OCI-LY3 (cell line): ENCODE data around the gene CASP9.

Experiments
- H2AFZ ChIP-seq: fragments of 200-600, 300-600 bp; shearing (Covaris generic); 2 replicates; pipeline ENCODE4 v1.6.0; 2014; ENCODE audit warnings: antibody characterized with exemption, low read depth, low read length
- H3K27ac ChIP-seq: fragments of 200-600, 300-600 bp; sonication (generic); 2 replicates; pipeline ENCODE4 v1.5.1; 2014; ENCODE audit warnings: mild to moderate bottlenecking, low read length, moderate library complexity, mixed read lengths
- H3K27me3 ChIP-seq: fragments of 200-600, 300-600 bp; sonication (generic); 2 replicates; pipeline ENCODE4 v1.6.1; 2014; ENCODE audit warnings: low read depth, low read length, mixed read lengths
- H3K36me3 ChIP-seq: fragments of 200-600, 300-600 bp; sonication (generic); replicated peaks from 2 replicates; pipeline ENCODE3; 2014; ENCODE audit warnings: low read depth, low read length, mixed read lengths
- H3K4me1 ChIP-seq: fragments of 300-600, 200-600 bp; sonication (generic); 2 replicates; pipeline ENCODE4 v1.6.1; 2014; ENCODE audit warnings: low read length, mixed read lengths
- H3K4me2 ChIP-seq: fragments of 200-600, 300-600 bp; sonication (generic); 2 replicates; pipeline ENCODE4 v1.6.1; 2014; ENCODE audit warnings: low read length, mixed read lengths
- H3K4me3 ChIP-seq: fragments of 300-600, 200-600 bp; sonication (generic); 2 replicates; pipeline ENCODE4 v1.5.1; 2014; ENCODE audit warnings: antibody characterized with exemption, mild to moderate bottlenecking, low read length, moderate library complexity
- H3K79me2 ChIP-seq: fragments of 300-600, 200-600 bp; shearing (Covaris generic); 2 replicates; pipeline ENCODE4 v1.6.1; 2014; ENCODE audit warnings: mild to moderate bottlenecking, low read length, mixed read lengths
- H3K9ac ChIP-seq: fragments of 300-600, 200-600 bp; shearing (Covaris generic); 2 replicates; pipeline ENCODE4 v1.6.0; 2014; ENCODE audit warnings: mild to moderate bottlenecking, low read length, moderate library complexity
- H3K9me3 ChIP-seq: fragments of 200-600, 300-600 bp; shearing (Covaris generic); 2 replicates; pipeline ENCODE4 v1.6.1; 2014; ENCODE audit warnings: low read length, mixed read lengths; ENCODE audit not compliant: insufficient read depth
- H4K20me1 ChIP-seq: fragments of 200-600, 300-600 bp; sonication (generic); 2 replicates; pipeline ENCODE4 v1.6.1; 2016; ENCODE audit warnings: low read length, mixed read lengths; ENCODE audit not compliant: insufficient read depth
- EZH2phosphoT487 ChIP-seq: fragments of 200-600 bp; shearing (Covaris generic); IDR thresholded peaks from 2 replicates; pipeline ENCODE4 v1.6.1; 2018; ENCODE audit warnings: antibody characterized with exemption, mixed run types, low read depth
- TF ChIP-seq, protein P1 (sequence below): fragments of 200-600, 300-600 bp; sonication (generic); IDR thresholded peaks from 2 replicates; pipeline ENCODE4 v1.5.1; 2014; ENCODE audit warnings: antibody characterized with exemption, low read length, low read depth

Gene CASP9

GRCh38 chr1:15568387-15569073 lies 44.5 kb upstream of the CASP9 start:
- Histone ChIP-seq H3K4me2 (no peak overlapping the region), H3K4me1 (peaks cover 27% of the 10 kb centered on the region), H3K27ac (no peak overlapping the region)

GRCh38 chr1:15559189-15559810 lies 35.3 kb upstream of the CASP9 start:
- peaks cover 7% of the 10 kb centered on the region for H3K36me3 ChIP-seq
- no peak overlapping the region for H2AFZ ChIP-seq
- TF ChIP-seq, protein P1, sequence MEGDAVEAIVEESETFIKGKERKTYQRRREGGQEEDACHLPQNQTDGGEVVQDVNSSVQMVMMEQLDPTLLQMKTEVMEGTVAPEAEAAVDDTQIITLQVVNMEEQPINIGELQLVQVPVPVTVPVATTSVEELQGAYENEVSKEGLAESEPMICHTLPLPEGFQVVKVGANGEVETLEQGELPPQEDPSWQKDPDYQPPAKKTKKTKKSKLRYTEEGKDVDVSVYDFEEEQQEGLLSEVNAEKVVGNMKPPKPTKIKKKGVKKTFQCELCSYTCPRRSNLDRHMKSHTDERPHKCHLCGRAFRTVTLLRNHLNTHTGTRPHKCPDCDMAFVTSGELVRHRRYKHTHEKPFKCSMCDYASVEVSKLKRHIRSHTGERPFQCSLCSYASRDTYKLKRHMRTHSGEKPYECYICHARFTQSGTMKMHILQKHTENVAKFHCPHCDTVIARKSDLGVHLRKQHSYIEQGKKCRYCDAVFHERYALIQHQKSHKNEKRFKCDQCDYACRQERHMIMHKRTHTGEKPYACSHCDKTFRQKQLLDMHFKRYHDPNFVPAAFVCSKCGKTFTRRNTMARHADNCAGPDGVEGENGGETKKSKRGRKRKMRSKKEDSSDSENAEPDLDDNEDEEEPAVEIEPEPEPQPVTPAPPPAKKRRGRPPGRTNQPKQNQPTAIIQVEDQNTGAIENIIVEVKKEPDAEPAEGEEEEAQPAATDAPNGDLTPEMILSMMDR: no peak
- TF ChIP-seq EZH2phosphoT487: no peak
- H3K9me3 ChIP-seq: no peaks in the 10 kb centered on the region
- H3K4me2 ChIP-seq: no peak overlapping the region
- H4K20me1 ChIP-seq: no peaks in the 10 kb centered on the region
- no peaks in the 10 kb centered on the region for H3K27me3 ChIP-seq
- H3K9ac ChIP-seq: no peak overlapping the region
- H3K4me3 ChIP-seq: no peak overlapping the region
- H3K4me1 ChIP-seq: peaks cover 8% of the 10 kb centered on the region
- no peaks in the 10 kb centered on the region for H3K79me2 ChIP-seq
- H3K27ac ChIP-seq: no peak overlapping the region

More at GRCh38 chr1:15568387-15569073, 44.5 kb upstream of the CASP9 start:
- H3K27me3 ChIP-seq: no peaks in the 10 kb centered on the region
- no peak overlapping the region for H2AFZ ChIP-seq
- H3K9me3 ChIP-seq: no peaks in the 10 kb centered on the region
- no peaks in the 10 kb centered on the region for H4K20me1 ChIP-seq
- H3K9ac ChIP-seq: no peak overlapping the region
- no peak overlapping the region for H3K4me3 ChIP-seq
- H3K36me3 ChIP-seq: peaks cover 15% of the 10 kb centered on the region
- TF ChIP-seq EZH2phosphoT487: no peak
- TF ChIP-seq, protein P1: no peak
- H3K79me2 ChIP-seq: no peaks in the 10 kb centered on the region

GRCh38 chr1:15558516-15558915 lies 34.5 kb upstream of the CASP9 start:
- no peak for TF ChIP-seq EZH2phosphoT487
- TF ChIP-seq, protein P1: no peak
- H3K9me3 ChIP-seq: no peaks in the 10 kb centered on the region
- no peaks in the 10 kb centered on the region for H3K27me3 ChIP-seq
- no peak overlapping the region for H3K4me3 ChIP-seq
- H2AFZ ChIP-seq: no peak overlapping the region
- no peak overlapping the region for H3K27ac ChIP-seq
- no peak overlapping the region for H3K4me2 ChIP-seq
- no peaks in the 10 kb centered on the region for H3K79me2 ChIP-seq
- H3K36me3 ChIP-seq: peaks cover 5% of the 10 kb centered on the region
- H4K20me1 ChIP-seq: no peaks in the 10 kb centered on the region
- no peak overlapping the region for H3K9ac ChIP-seq
- H3K4me1 ChIP-seq: peaks cover under 1% of the 10 kb centered on the region; the same call in 1 of the 2 replicates

DNA sequence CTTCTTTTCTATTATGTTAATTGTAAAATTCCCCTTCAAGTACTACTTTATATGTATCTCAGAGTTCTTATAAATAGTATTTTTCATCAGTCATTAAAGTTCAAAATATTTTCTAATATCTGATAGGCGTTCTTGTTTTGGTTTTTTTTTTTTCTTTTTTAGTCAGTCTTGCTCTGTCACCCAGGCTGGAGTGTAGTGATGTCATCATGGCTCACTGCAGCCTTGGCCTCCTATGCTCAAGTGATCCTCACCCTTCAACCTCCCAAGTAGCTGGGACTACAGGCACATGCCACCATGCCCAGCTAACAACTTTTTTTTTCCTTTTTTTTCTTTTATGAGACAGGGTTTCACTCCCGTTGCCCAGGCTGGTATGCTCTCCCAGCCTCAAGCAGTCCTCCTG lies 33.6 kb upstream of the CASP9 start:
- Histone ChIP-seq H4K20me1 (no peaks in the 10 kb centered on the region), H3K27ac (no peak overlapping the region), H2AFZ (no peak overlapping the region), H3K27me3 (no peaks in the 10 kb centered on the region), H3K36me3 (no peaks in the 10 kb centered on the region), H3K9me3 (no peaks in the 10 kb centered on the region), H3K79me2 (no peaks in the 10 kb centered on the region), H3K4me3 (no peak overlapping the region), H3K4me1 (no peaks in the 10 kb centered on the region), H3K9ac (no peak overlapping the region), H3K4me2 (no peak overlapping the region)
- TF ChIP-seq, protein P1: no peak
- TF ChIP-seq EZH2phosphoT487: no peak
